Measurements from ENCODE around the gene LIMCH1. TPM values are rescaled to one million over a fixed set of nuclear protein-coding genes. Genes with fewer than 3 reads are reported as not detected.

LIMCH1 gene
- total RNA-seq, 6 experiments from 2014 or later = 14.4 to 236 (median 205) TPM

GRCh38 chr4:41571422-41571821, 33.5 kb downstream of the LIMCH1 start:
- peaks cover 7% of the 10 kb centered on the region for H3K27me3 Mint-ChIP-seq (ENCODE audit: insufficient read depth)
- H3K4me3 Mint-ChIP-seq = no peak overlapping the region
- H3K27ac Mint-ChIP-seq = no peak overlapping the region
- DNase-seq = no peak
- TF ChIP-seq, protein P1, sequence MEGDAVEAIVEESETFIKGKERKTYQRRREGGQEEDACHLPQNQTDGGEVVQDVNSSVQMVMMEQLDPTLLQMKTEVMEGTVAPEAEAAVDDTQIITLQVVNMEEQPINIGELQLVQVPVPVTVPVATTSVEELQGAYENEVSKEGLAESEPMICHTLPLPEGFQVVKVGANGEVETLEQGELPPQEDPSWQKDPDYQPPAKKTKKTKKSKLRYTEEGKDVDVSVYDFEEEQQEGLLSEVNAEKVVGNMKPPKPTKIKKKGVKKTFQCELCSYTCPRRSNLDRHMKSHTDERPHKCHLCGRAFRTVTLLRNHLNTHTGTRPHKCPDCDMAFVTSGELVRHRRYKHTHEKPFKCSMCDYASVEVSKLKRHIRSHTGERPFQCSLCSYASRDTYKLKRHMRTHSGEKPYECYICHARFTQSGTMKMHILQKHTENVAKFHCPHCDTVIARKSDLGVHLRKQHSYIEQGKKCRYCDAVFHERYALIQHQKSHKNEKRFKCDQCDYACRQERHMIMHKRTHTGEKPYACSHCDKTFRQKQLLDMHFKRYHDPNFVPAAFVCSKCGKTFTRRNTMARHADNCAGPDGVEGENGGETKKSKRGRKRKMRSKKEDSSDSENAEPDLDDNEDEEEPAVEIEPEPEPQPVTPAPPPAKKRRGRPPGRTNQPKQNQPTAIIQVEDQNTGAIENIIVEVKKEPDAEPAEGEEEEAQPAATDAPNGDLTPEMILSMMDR (IDR thresholded peaks at IDR 0.05) = no peak
- H3K9me3 Mint-ChIP-seq = no peaks in the 10 kb centered on the region
- H3K4me1 Mint-ChIP-seq (ENCODE audit: low read depth) = peaks cover 25% of the 10 kb centered on the region; the same call in 1 of the 2 replicates
- H3K36me3 Mint-ChIP-seq (ENCODE audit: low read depth) = no peaks in the 10 kb centered on the region

- Mint-ChIP-seq H3K36me3 (ENCODE audit: low read depth) (no peaks in the 10 kb centered on the region), H3K9me3 (no peaks in the 10 kb centered on the region), H3K27ac (no peak overlapping the region), H3K4me3 (no peak overlapping the region), H3K27me3 (ENCODE audit: insufficient read depth) (peaks cover 7% of the 10 kb centered on the region), H3K4me1 (ENCODE audit: low read depth) (peaks cover 30% of the 10 kb centered on the region; the same call in 1 of the 2 replicates)
- TF ChIP-seq, protein P1 (IDR thresholded peaks at IDR 0.05) = no peak
- no peak for DNase-seq
Observed at GRCh38 chr4:41572516-41572915, 34.6 kb downstream of the LIMCH1 start.

DNA sequence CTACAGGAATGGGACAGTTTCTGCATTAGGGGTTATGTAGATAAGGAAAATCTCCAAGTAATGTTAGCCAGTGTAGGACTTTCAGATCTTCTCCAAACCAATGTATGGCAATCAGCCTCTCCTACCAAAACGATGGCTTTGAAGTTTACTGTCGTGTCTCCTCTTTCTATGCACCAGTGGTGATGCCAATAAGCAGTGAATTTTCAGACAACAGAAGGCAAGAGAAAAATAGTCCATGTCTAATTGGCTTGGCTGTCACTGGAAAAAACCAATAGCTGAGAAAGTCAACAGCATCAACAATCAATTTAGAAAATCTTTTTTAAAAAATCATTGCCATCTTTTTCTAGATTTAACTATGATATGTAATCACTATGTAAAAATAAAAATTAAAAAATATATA, 35.0 kb downstream of the LIMCH1 start:
- Mint-ChIP-seq H3K4me3 (no peak overlapping the region), H3K27ac (no peak overlapping the region)

GRCh38 chr4:41573502-41574001, 35.6 kb downstream of the LIMCH1 start:
- Mint-ChIP-seq H3K4me3 (peak overlapping the region; percentile 20; the same call in 1 of the 2 replicates), H3K4me1 (ENCODE audit: low read depth) (peaks cover 30% of the 10 kb centered on the region; the same call in 1 of the 2 replicates), H3K27me3 (ENCODE audit: insufficient read depth) (peaks cover 6% of the 10 kb centered on the region), H3K36me3 (ENCODE audit: low read depth) (peaks cover 6% of the 10 kb centered on the region; the same call in 1 of the 2 replicates), H3K27ac (peak overlapping the region; percentile 67; the same call in 1 of the 2 replicates), H3K9me3 (no peaks in the 10 kb centered on the region)
- no peak for DNase-seq
- TF ChIP-seq, protein P1 (IDR thresholded peaks at IDR 0.05) = no peak

More for the DNA sequence above, 35.0 kb downstream of the LIMCH1 start:
- TF ChIP-seq, protein P1 (IDR thresholded peaks at IDR 0.05) = no peak
- Mint-ChIP-seq H3K9me3 (no peaks in the 10 kb centered on the region), H3K4me1 (ENCODE audit: low read depth) (peaks cover 30% of the 10 kb centered on the region; the same call in 1 of the 2 replicates), H3K36me3 (ENCODE audit: low read depth) (peaks cover 3% of the 10 kb centered on the region; the same call in 1 of the 2 replicates), H3K27me3 (ENCODE audit: insufficient read depth) (peaks cover 7% of the 10 kb centered on the region)
- DNase-seq = no peak

GRCh38 chr4:41575207-41575606, 37.2 kb downstream of the LIMCH1 start:
- H3K4me1 Mint-ChIP-seq (ENCODE audit: low read depth) = peaks cover 41% of the 10 kb centered on the region; the same call in 1 of the 2 replicates
- no peak for DNase-seq
- H3K36me3 Mint-ChIP-seq (ENCODE audit: low read depth) = peaks cover 6% of the 10 kb centered on the region; the same call in 1 of the 2 replicates
- no peak overlapping the region; the same call in 1 of the 2 replicates for H3K4me3 Mint-ChIP-seq
- no peaks in the 10 kb centered on the region for H3K9me3 Mint-ChIP-seq
- no peaks in the 10 kb centered on the region; the same call in 1 of the 2 replicates for H3K27me3 Mint-ChIP-seq (ENCODE audit: insufficient read depth)
- TF ChIP-seq, protein P1 (IDR thresholded peaks at IDR 0.05) = no peak
- peak overlapping the region; percentile 24; the same call in 1 of the 2 replicates for H3K27ac Mint-ChIP-seq
